GM12801 (cell line): Measurements from ENCODE around the gene MEGF6.

Experiments used
- TF ChIP-seq, protein P1 (sequence below): IDR thresholded peaks from one replicate; pipeline ENCODE4 v1.5.1; 2011; ENCODE audit warnings: control low read depth; ENCODE audit not compliant: insufficient read length; ENCODE audit errors: extremely low read depth

MEGF6 gene

DNA sequence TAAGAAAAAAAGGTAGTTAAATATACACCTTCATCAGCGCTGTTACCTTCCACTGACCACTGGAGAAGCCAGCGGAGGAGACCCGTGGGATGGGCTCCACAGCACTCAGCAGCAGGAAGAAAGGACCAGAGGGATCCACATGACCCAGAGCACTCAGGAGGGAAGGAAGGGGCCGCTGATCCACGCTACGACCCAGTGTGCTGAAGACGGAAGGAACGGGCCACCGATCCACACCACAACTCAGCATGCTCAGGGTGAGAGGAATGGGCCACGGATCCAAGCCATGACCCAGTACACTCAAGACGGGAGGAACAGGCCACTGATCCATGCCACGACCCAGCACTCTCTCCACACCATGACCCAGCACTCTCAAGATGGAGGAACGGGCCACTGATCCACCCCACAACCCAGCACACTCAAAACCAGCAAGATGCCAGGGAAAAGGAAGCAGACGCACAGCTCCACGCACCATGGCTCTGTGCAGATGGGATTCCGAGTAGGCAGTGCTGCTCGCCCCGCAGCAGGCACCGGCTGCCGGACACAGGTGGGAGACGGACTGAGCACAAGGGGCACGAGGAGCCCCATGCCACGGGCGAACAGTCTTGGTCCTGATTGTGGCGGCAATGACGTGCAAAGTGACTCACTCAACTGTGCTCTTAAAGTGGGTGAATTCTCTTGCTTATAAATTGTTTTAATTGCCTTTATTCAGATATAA lies 29.9 kb upstream of the MEGF6 start:
- TF ChIP-seq, protein P1, sequence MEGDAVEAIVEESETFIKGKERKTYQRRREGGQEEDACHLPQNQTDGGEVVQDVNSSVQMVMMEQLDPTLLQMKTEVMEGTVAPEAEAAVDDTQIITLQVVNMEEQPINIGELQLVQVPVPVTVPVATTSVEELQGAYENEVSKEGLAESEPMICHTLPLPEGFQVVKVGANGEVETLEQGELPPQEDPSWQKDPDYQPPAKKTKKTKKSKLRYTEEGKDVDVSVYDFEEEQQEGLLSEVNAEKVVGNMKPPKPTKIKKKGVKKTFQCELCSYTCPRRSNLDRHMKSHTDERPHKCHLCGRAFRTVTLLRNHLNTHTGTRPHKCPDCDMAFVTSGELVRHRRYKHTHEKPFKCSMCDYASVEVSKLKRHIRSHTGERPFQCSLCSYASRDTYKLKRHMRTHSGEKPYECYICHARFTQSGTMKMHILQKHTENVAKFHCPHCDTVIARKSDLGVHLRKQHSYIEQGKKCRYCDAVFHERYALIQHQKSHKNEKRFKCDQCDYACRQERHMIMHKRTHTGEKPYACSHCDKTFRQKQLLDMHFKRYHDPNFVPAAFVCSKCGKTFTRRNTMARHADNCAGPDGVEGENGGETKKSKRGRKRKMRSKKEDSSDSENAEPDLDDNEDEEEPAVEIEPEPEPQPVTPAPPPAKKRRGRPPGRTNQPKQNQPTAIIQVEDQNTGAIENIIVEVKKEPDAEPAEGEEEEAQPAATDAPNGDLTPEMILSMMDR: no peak

DNA sequence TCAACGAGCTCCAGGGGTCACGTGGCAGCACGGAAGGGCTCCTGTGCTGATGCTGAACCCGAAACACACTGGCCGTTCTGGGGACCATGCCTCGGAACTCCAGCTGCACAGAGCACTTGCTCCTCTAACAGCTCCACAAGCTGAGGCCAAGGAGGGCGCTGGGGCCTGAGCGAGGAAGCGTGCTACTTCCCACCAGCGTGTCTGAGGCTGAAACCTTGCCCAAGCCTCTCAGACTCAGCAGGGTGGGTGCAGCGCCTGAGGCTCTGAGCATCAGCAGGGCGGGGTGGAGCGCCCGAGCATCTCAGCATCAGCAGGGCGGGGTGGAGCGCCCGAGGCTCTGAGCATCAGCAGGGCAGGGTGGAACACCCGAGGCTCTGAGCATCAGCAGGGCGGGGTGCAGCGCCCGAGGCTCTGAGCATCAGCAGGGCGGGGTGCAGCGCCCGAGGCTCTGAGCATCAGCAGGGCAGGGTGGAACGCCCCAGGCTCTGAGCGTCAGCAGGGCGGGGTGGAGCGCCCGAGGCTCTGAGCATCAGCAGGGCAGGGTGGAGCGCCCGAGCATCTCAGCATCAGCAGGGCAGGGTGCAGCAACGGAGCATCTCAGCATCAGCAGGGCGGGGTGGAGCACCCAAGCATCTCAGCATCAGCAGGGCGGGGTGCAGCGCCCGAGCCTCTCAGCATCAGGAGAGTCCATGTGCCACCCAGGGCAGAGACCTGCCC lies 29.0 kb upstream of the MEGF6 start:
- TF ChIP-seq, protein P1: no peak

DNA sequence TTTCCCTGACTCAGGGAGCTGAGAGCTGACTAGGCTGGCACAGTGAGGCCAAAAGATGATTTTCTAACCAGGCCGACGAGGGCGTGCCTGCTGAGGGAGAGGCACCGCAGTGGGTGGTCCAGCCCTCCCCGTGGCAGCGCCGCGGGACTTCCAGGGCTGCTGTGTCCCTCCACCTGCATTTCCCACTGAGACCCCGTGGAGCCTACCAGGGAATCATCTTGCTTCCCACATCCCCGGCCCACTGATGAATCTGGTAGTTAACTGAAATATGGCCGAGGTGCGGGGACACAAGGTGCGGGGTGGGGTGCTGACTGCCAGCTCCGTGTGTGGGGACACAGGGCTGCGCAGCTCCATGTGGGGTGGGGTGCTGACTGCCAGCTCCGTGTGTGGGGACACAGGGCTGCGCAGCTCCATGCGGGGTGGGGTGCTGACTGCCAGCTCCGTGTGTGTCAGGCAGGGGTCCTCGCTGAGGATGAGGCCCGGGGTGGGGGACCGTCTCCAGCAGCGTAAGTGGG lies 28.1 kb upstream of the MEGF6 start:
- TF ChIP-seq, protein P1: no peak

DNA sequence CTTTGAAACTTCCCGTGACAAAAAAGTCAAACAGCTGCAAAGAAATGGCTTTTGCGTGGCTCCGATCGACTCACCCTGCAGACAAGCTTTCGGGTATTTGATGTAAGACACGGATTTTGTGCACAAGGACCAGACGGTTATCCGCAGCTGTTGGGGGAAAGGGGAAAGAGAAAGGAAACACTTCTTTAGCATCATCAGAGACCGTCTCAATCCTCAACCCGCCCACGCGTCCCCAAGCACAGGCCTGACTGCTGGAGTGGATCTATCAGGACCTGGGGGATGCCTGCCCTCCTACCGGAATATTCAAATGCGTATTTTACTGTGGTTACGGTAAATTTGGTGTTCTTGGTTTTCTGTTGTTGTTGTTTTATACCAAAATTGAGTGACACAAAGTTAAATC lies 27.4 kb upstream of the MEGF6 start:
- TF ChIP-seq, protein P1: no peak

DNA sequence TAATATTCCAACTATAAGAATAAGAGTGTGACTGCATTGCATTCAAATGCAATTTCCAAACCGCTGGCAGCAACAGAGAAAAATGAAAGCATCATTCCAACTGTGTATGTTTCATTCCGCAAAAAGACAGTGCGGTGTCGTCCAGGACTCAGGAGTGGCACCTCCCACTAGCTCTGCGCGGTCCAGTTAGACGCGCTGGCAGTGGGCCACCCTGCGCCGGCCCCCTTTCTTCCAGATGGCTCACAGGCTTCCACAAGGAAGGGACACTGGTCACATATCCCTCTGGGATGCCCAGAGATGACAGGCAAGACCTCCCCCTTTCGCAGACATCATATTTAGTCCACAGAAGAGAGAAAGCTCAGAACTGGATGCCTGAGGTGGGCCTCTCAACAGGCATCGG lies 26.7 kb upstream of the MEGF6 start:
- TF ChIP-seq, protein P1: no peak

DNA sequence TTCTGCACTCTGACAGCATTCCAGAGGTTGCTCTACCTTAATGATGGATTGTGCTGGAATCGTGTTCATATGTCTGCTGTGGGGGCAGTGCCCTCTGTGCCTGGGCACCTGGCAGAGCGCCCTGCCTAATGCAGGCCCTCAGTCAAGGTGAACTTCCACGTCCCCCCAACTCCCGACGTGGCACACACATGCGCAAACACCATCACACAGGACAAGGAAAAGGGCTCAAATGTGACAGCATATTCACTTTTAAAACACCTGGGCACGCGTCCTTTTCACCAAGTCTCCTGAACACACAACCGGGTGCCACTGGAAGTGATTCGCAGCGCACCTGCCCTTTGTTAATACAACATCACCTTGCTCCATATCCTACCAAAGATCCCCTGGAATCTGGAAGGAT lies 25.2 kb upstream of the MEGF6 start:
- TF ChIP-seq, protein P1: no peak

DNA sequence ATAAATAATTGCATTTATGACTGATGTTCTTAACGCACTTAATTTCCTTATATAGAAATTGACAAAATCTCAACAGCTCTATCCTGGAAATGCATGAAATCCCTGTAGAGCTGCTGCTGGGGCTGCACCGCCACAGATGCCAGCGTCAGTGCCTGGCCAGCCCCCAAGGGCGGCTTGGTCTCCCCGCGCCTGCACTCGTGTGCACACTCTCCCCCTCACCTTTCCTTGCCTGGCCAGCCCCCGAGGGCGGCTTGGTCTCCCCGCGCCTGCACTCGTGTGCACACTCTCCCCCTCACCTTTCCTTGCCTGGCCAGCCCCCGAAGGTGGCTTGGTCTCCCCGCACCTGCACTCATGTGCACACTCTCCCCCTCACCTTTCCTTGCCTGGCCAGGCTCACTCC lies 24.8 kb upstream of the MEGF6 start:
- TF ChIP-seq, protein P1: no peak
